Measurements from ENCODE around the gene KRTAP10-3.

GRCh38 chr21:44566403-44566802 is 7.8 kb upstream of the KRTAP10-3 start:
- TF ChIP-seq USF2 (IDR thresholded peaks at IDR 0.05; ENCODE audit: borderline replicate concordance, low read depth, low read length), result no peak
- TF ChIP-seq CTCF (IDR thresholded peaks at IDR 0.05), result no peak
- no peak for TF ChIP-seq POLR2AphosphoS5 (IDR thresholded peaks at IDR 0.05; ENCODE audit: low read depth, low read length)
- no peak for TF ChIP-seq SMC3 (IDR thresholded peaks at IDR 0.05; ENCODE audit: low read depth, low read length)

Data from SK-N-SH (cell line).